ENCODE data around the gene RAB34.

- no peak for TF ChIP-seq CTCF (conservative IDR thresholded peaks at IDR 0.05)
- no peak for TF ChIP-seq EZH2 (IDR thresholded peaks at IDR 0.05; ENCODE audit: low read depth)
These were observed 41.7 kb upstream of the RAB34 start for GRCh38 chr17:28759256-28759865.
